Panc1 (cell line): Measurements from ENCODE around the gene CHMP1B.

Experiments used
- POLR2AphosphoS5 ChIP-seq: IDR thresholded peaks from 2 replicates; pipeline ENCODE4 v1.6.1; 2012; ENCODE audit warnings: mild to moderate bottlenecking, low read depth, low read length, moderate library complexity
- SIN3A ChIP-seq: IDR thresholded peaks from 2 replicates; pipeline ENCODE4 v1.6.1; 2012; ENCODE audit warnings: low read depth, mild to moderate bottlenecking, low read length, moderate library complexity, borderline replicate concordance; ENCODE audit not compliant: insufficient read depth
- TCF7L2 ChIP-seq: IDR thresholded peaks from 2 replicates; pipeline ENCODE4 v1.6.1; 2011; ENCODE audit warnings: mild to moderate bottlenecking, low read depth, low read length, inconsistent platforms
- TF ChIP-seq, protein P1 (sequence below): fragments of 450-650 bp; IDR thresholded peaks from 2 replicates; pipeline ENCODE4 v1.5.1; 2017; ENCODE audit warnings: mild to moderate bottlenecking
- TF ChIP-seq, protein P2 (sequence below), 2 experiments: IDR thresholded peaks; 2 replicates each; pipeline ENCODE4 v1.6.1; 2011 to 2012; ENCODE audit warnings: low read depth in 2 of 2, control low read depth in 1 of 2, low read length in 1 of 2, mild to moderate bottlenecking in 1 of 2, moderate library complexity in 1 of 2; ENCODE audit not compliant: insufficient read depth in 1 of 2

GRCh38 chr18:11886577-11887110 lies 35.4 kb downstream of the CHMP1B start:
- TF ChIP-seq, protein P1, sequence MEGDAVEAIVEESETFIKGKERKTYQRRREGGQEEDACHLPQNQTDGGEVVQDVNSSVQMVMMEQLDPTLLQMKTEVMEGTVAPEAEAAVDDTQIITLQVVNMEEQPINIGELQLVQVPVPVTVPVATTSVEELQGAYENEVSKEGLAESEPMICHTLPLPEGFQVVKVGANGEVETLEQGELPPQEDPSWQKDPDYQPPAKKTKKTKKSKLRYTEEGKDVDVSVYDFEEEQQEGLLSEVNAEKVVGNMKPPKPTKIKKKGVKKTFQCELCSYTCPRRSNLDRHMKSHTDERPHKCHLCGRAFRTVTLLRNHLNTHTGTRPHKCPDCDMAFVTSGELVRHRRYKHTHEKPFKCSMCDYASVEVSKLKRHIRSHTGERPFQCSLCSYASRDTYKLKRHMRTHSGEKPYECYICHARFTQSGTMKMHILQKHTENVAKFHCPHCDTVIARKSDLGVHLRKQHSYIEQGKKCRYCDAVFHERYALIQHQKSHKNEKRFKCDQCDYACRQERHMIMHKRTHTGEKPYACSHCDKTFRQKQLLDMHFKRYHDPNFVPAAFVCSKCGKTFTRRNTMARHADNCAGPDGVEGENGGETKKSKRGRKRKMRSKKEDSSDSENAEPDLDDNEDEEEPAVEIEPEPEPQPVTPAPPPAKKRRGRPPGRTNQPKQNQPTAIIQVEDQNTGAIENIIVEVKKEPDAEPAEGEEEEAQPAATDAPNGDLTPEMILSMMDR = no peak
- TF ChIP-seq SIN3A = no peak
- TF ChIP-seq, protein P2, sequence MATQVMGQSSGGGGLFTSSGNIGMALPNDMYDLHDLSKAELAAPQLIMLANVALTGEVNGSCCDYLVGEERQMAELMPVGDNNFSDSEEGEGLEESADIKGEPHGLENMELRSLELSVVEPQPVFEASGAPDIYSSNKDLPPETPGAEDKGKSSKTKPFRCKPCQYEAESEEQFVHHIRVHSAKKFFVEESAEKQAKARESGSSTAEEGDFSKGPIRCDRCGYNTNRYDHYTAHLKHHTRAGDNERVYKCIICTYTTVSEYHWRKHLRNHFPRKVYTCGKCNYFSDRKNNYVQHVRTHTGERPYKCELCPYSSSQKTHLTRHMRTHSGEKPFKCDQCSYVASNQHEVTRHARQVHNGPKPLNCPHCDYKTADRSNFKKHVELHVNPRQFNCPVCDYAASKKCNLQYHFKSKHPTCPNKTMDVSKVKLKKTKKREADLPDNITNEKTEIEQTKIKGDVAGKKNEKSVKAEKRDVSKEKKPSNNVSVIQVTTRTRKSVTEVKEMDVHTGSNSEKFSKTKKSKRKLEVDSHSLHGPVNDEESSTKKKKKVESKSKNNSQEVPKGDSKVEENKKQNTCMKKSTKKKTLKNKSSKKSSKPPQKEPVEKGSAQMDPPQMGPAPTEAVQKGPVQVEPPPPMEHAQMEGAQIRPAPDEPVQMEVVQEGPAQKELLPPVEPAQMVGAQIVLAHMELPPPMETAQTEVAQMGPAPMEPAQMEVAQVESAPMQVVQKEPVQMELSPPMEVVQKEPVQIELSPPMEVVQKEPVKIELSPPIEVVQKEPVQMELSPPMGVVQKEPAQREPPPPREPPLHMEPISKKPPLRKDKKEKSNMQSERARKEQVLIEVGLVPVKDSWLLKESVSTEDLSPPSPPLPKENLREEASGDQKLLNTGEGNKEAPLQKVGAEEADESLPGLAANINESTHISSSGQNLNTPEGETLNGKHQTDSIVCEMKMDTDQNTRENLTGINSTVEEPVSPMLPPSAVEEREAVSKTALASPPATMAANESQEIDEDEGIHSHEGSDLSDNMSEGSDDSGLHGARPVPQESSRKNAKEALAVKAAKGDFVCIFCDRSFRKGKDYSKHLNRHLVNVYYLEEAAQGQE (IDR thresholded peaks at IDR 0.05; ENCODE audit: insufficient read depth in 1 of 2, low read depth in 2 of 2, low read length in 1 of 2) = no peak
- no peak for TF ChIP-seq POLR2AphosphoS5
- TF ChIP-seq TCF7L2 = no peak
